ENCODE measurements around the gene DDX39A.

DNA sequence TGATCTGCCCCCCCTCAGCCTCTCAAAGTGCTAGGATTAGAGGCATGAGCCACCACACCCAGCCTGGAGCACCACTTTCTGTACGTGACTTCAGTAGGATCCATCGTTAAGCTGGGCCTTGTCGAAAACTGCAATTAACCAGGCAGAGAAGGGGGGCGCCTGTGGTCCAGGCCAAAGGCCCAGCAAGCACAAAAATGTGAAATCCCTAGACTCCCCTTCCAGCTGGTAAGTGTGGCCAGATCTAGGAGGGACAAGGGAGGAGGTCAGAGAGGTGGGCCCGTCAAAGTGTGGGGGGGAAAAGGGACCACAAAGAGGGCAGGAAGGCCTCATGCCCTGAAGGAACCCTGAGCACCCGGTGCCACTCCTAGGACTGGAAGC lies 13.8 kb downstream of the DDX39A start:
- TF ChIP-seq POLR2AphosphoS5 (IDR thresholded peaks at IDR 0.05; ENCODE audit: low read depth, low read length) (no peak), TAF1 (IDR thresholded peaks at IDR 0.05; ENCODE audit: borderline replicate concordance, low read depth, low read length) (no peak), POLR2A (IDR thresholded peaks at IDR 0.05; ENCODE audit: low read depth, low read length) (no peak)
